GM12892 (cell line): ENCODE results near the gene RTP3.

Experiments used
- DNase-seq: peaks from one replicate; pipeline ENCODE4 v3.0.0; 2011; ENCODE audit not compliant: insufficient read length
- FAIRE-seq: peaks from 2 replicates; lab custom pipeline; 2011; peaks lifted over from hg19 to GRCh38; lab: Jason Lieb, UNC
- POLR2A ChIP-seq: IDR thresholded peaks from 2 replicates; pipeline ENCODE4 v1.6.1; 2011; ENCODE audit warnings: low read depth, low read length, control low read depth
- POLR2AphosphoS5 ChIP-seq: IDR thresholded peaks from 2 replicates; pipeline ENCODE4 v1.6.1; 2011; ENCODE audit warnings: low read depth, low read length, control low read depth
- TAF1 ChIP-seq: IDR thresholded peaks from 2 replicates; pipeline ENCODE4 v1.6.1; 2011; ENCODE audit warnings: low read depth, mild to moderate bottlenecking, control low read depth, low read length, borderline replicate concordance

RTP3 gene

GRCh38 chr3:46463120-46463867 lies 34.5 kb upstream of the RTP3 start:
- no peak for TF ChIP-seq TAF1
- no peak for TF ChIP-seq POLR2AphosphoS5
- no peak for TF ChIP-seq POLR2A
- no peak for DNase-seq
- FAIRE-seq = no peak

GRCh38 chr3:46463868-46464241 lies 33.9 kb upstream of the RTP3 start:
- DNase-seq (no peak), FAIRE-seq (no peak)
- no peak for TF ChIP-seq TAF1
- TF ChIP-seq POLR2AphosphoS5 = no peak
- TF ChIP-seq POLR2A = no peak

GRCh38 chr3:46464326-46465195 lies 33.2 kb upstream of the RTP3 start, which contains the start of gene LTF:
Gene LTF (minus strand): TSS chr3:46464905. CDS start chr3:46464867, 38 bp downstream.
- TF ChIP-seq POLR2A (no peak), POLR2AphosphoS5 (no peak), TAF1 (no peak)
- DNase-seq = no peak
- no peak for FAIRE-seq

GRCh38 chr3:46465196-46465520 lies 32.6 kb upstream of the RTP3 start:
- TF ChIP-seq POLR2AphosphoS5 = no peak
- TF ChIP-seq POLR2A = no peak
- TF ChIP-seq TAF1 = no peak
- DNase-seq (no peak), FAIRE-seq (no peak)

- DNase-seq = no peak
- TF ChIP-seq POLR2AphosphoS5 (no peak), TAF1 (no peak), POLR2A (no peak)
- no peak for FAIRE-seq
Measured at GRCh38 chr3:46466273-46466672, 31.5 kb upstream of the RTP3 start.

DNA sequence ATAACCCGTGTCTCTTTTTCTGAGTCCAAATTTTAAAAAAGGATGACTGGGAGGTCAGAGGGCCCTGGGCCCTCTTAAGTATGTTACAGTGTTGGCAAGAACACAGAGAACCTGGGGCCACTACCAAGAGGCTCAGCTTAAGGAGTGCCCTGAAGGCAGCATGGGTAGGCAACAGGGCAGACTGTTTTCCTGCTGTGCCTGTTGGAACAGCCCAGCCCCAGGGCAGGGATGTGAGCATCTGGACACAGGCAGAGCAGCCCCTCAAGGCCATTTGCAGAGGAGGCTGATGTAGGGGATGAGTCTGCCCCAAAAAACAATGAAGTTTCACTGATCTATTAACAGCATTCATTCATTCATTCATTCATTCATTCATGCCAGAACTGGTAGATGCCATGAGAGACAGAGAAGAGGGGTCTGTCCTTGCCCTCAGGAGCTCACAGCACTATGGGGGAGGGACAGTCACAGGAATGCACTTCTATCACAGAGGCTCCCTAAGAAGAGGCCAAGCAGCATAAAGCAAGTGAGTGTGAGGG lies 30.8 kb upstream of the RTP3 start:
- FAIRE-seq (no peak), DNase-seq (no peak)
- no peak for TF ChIP-seq TAF1

DNA sequence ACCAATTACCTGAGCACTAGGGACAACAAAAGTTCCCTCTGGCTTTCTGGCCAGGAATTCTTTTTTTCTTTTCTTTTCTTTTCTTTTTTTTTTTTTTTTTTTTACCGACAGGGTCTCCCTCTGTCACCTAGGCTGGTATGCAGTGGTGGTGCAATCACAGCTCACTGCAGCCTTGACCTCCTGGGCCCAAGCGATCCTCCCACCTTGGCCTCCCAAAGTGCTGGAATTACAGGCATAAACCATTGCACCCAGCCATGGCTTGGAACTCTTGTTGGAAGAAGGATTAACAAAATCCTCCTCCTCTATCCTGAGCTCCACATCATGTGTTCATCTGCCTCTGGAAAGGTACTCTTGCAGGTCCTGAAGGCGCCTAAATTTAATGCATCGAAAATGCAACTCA lies 30.2 kb upstream of the RTP3 start:
- no peak for TF ChIP-seq POLR2A
- no peak for TF ChIP-seq POLR2AphosphoS5
- TF ChIP-seq TAF1 = no peak
- FAIRE-seq = no peak
- no peak for DNase-seq

DNA sequence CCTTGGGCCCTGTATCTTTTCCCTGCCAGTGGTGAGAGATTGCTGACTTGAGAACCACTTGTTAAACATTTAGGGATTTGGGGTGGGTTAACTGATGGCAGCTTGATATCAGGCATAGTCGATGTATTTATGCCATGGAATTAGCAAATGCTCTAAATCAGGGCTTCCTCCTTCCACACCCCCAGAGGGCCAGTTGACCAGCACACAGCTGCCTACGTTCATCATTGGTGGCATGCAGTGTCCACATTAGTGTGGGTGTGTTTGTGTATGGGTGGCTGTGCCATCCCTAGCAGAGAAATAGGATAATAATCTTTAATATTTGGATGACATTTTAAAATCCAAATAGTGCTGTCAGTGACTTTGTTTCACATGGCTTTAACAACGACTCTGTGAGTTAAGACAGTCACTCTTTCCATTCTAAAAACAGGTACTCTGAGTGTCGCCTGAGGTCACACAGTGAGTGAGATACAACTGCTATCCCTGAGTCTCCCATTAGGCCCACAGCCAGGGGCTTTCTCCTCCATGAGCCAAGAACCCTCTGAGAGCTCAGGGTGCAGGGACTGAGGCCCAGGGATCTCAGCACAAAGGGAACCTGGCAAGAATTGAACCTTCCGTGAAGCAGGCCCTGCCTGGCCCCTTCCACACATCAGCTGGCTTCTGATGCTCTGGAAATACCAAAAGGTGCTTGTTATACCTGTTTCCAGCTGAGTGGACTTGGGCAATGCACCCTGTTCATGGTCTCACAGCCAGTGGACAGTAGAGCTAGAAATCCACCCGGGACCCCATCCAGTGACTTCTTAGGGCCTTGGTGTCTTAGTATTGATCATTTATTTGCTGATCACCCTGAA lies 28.8 kb upstream of the RTP3 start:
- TF ChIP-seq POLR2AphosphoS5 (no peak), POLR2A (no peak), TAF1 (no peak)
- FAIRE-seq = no peak
- no peak for DNase-seq

- no peak for TF ChIP-seq POLR2A
- TF ChIP-seq POLR2AphosphoS5 = no peak
- TF ChIP-seq TAF1 = no peak
- FAIRE-seq = no peak
Measured at GRCh38 chr3:46469680-46470357, 28.0 kb upstream of the RTP3 start.

DNA sequence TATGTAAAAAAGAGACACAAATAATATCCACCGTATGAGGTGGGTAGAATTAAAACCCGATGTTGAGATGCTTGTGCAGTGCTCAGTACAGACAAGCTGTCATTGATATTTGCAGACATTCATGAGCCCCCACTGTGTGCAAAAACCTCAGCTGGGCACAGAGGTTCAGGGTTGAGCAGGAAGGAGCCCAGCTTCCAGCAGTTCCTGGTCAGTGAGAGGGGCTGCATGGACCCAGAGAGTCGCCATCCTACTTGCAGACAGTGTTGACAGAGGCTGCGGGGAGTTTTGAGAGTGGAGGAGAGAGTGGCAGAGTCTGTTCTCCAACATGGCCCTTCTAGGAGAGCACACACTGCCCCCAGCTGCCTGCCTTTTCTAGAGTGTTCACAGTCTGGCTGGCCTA lies 26.9 kb upstream of the RTP3 start:
- TF ChIP-seq TAF1 = no peak
- TF ChIP-seq POLR2A = no peak
- TF ChIP-seq POLR2AphosphoS5 = no peak
- FAIRE-seq (no peak), DNase-seq (no peak)

More at GRCh38 chr3:46469680-46470357, 28.0 kb upstream of the RTP3 start:
- no peak for DNase-seq

GRCh38 chr3:46471371-46471914 lies 26.3 kb upstream of the RTP3 start:
- FAIRE-seq (no peak), DNase-seq (no peak)
- TF ChIP-seq POLR2A = no peak
- no peak for TF ChIP-seq POLR2AphosphoS5
- TF ChIP-seq TAF1 = no peak
